Measurements from ENCODE around the gene CNTNAP2. TPM values are rescaled to one million over a fixed set of nuclear protein-coding genes. Genes with fewer than 3 reads are reported as not detected.

Gene CNTNAP2
- total and polyA plus RNA-seq, 2 of the 4 experiments (the other 2 are of a cell fraction) = not detected

DNA sequence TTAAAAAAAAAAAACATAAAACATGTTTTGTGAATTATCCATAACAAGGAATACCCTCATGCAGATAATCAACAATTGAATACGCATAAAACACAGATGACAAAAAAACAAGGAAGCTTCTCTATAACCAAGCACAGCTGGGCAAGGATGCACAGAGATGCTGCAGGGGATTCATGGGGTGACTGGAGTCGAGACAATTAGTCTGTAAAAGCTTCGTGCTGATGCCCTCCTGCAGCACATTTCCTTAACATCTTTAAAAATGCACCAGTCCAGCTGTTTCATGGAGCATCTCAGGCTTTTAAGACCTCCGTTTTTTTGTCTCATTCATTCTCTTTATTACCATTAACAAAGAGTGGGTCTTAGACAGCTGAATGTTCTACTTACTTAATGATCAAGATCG lies 1680.0 kb downstream of the CNTNAP2 start:
- H3K4me3 ChIP-seq (ENCODE audit: insufficient read depth, low read depth, low read length) = no peak overlapping the region
- dilution Hi-C loops (cut with HindIII; ENCODE audit: low sequenced_read_pairs, unreplicated experiment) = no loop called here

More for the DNA sequence above, 1680.0 kb downstream of the CNTNAP2 start:
- no peak overlapping the region for H4K5ac ChIP-seq (ENCODE audit: low read depth, low read length)
- ATAC-seq (ENCODE audit: low read depth) = no peak
- no peak overlapping the region for H2AK9ac ChIP-seq (replicated peaks; ENCODE audit: low read depth, low read length, poor library complexity)
- intact Hi-C loops (cut with micrococcal nuclease) = no loop called here
- H2AFZ ChIP-seq (replicated peaks; ENCODE audit: low read length, poor library complexity) = no peak overlapping the region
- CTCF ChIA-PET = no interaction called here
- no peaks in the 10 kb centered on the region for H3K27me3 ChIP-seq (ENCODE audit: control insufficient read depth, insufficient read depth, low read length)
- H3K23ac ChIP-seq (ENCODE audit: low read depth, low read length) = no peak overlapping the region
- no peaks in the 10 kb centered on the region for H3K4me1 ChIP-seq (ENCODE audit: control insufficient read depth, insufficient read depth, low read length)
- no peak overlapping the region for H2AK5ac ChIP-seq (ENCODE audit: low read depth, low read length)
- peaks cover 6% of the 10 kb centered on the region; the same call in 1 of the 2 replicates for H3K9me3 ChIP-seq (ENCODE audit: control insufficient read depth, insufficient read depth, low read length)
- no peak overlapping the region for H2BK5ac ChIP-seq (ENCODE audit: low read depth, low read length, poor library complexity, severe bottlenecking)
- no peak overlapping the region for H3K9ac ChIP-seq (ENCODE audit: low read depth, low read length)
- no peak overlapping the region for H3K4ac ChIP-seq (ENCODE audit: low read depth, low read length)
- no peak overlapping the region for H3K27ac ChIP-seq (ENCODE audit: insufficient read depth, low read length)
- H2BK120ac ChIP-seq (ENCODE audit: low read depth, low read length) = no peak overlapping the region
- H2BK15ac ChIP-seq (ENCODE audit: low read depth, low read length) = no peak overlapping the region
- H2BK20ac ChIP-seq (ENCODE audit: low read depth, low read length) = no peak overlapping the region
- DNase-seq = no peak
- POLR2A ChIA-PET (ENCODE audit: unreplicated experiment) = no interaction called here
- H3K56ac ChIP-seq (ENCODE audit: extremely low read depth, insufficient read depth, low read length) = no peak overlapping the region
- no peak overlapping the region for H3K14ac ChIP-seq (replicated peaks; ENCODE audit: low read depth, low read length)
- no peaks in the 10 kb centered on the region for H3K9me1 ChIP-seq (ENCODE audit: insufficient read depth, low read length)
- no peaks in the 10 kb centered on the region for H3K36me3 ChIP-seq (ENCODE audit: control insufficient read depth, insufficient read depth, low read length)
- no peak overlapping the region for H3K4me2 ChIP-seq (ENCODE audit: low read depth, low read length)
- BruUV-seq (replicated peaks) = no TSS peak
- no peaks in the 10 kb centered on the region for H3K79me1 ChIP-seq (ENCODE audit: low read depth in 1 of 2, low read length in 2 of 2)
- H3K18ac ChIP-seq (ENCODE audit: low read depth, low read length) = no peak overlapping the region
- no peak overlapping the region for H4K91ac ChIP-seq (ENCODE audit: insufficient read depth, low read depth, low read length)
- TF ChIP-seq MAZ (IDR thresholded peaks at IDR 0.05; ENCODE audit: borderline replicate concordance, low read depth, low read length) (no peak), ELK1 (IDR thresholded peaks at IDR 0.05; ENCODE audit: borderline replicate concordance, low read depth, low read length) (no peak), MXI1 (IDR thresholded peaks at IDR 0.05; ENCODE audit: borderline replicate concordance, low read depth, low read length) (no peak), BHLHE40 (IDR thresholded peaks at IDR 0.05; ENCODE audit: low read depth, low read length) (no peak), NFE2L2 (IDR thresholded peaks at IDR 0.05; ENCODE audit: low read depth, low read length) (no peak), CHD1 (IDR thresholded peaks at IDR 0.05; ENCODE audit: low read depth, low read length) (no peak), POLR2A (IDR thresholded peaks at IDR 0.05; ENCODE audit: low read depth, low read length) (no peak), SMC3 (IDR thresholded peaks at IDR 0.05; ENCODE audit: low read depth, low read length) (no peak), CEBPB (IDR thresholded peaks at IDR 0.05; ENCODE audit: low read depth, low read length) (no peak), RFX5 (IDR thresholded peaks at IDR 0.05; ENCODE audit: low read depth, low read length) (no peak)
- TF ChIP-seq, protein P1, sequence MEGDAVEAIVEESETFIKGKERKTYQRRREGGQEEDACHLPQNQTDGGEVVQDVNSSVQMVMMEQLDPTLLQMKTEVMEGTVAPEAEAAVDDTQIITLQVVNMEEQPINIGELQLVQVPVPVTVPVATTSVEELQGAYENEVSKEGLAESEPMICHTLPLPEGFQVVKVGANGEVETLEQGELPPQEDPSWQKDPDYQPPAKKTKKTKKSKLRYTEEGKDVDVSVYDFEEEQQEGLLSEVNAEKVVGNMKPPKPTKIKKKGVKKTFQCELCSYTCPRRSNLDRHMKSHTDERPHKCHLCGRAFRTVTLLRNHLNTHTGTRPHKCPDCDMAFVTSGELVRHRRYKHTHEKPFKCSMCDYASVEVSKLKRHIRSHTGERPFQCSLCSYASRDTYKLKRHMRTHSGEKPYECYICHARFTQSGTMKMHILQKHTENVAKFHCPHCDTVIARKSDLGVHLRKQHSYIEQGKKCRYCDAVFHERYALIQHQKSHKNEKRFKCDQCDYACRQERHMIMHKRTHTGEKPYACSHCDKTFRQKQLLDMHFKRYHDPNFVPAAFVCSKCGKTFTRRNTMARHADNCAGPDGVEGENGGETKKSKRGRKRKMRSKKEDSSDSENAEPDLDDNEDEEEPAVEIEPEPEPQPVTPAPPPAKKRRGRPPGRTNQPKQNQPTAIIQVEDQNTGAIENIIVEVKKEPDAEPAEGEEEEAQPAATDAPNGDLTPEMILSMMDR (conservative IDR thresholded peaks at IDR 0.05; ENCODE audit: low read depth, low read length) = no peak
- WGBS, 2 experiments (ENCODE audit: extremely low coverage in 2 of 2, insufficient read length in 1 of 2) = no CpG with 5 or more reads among the region's 5 CpGs
- H4K8ac ChIP-seq (ENCODE audit: low read depth in 2 of 2, low read length in 2 of 2) = no peak overlapping the region
- H4K20me1 ChIP-seq (ENCODE audit: insufficient read depth, low read length) = no peaks in the 10 kb centered on the region
- in situ Hi-C loops (cut with MboI; ENCODE audit: low sequenced_read_pairs) = no loop called here
